CD4-positive, alpha-beta T cell treated with Interleukin-6 at 100 ng/mL for 8 hours (primary cell): ENCODE measurements around the gene POLR2J.
"Not testable (repeated sequence)": the region's sequence is repeated elsewhere in the genome, so short reads cannot be mapped to it uniquely, and the experiment has no call there.

Experiments used
- DNase-seq: peaks from one replicate; pipeline ENCODE4 v3.0.0-alpha.2; 2020; ENCODE audit warnings: mixed read lengths, low spot score

POLR2J gene

DNA sequence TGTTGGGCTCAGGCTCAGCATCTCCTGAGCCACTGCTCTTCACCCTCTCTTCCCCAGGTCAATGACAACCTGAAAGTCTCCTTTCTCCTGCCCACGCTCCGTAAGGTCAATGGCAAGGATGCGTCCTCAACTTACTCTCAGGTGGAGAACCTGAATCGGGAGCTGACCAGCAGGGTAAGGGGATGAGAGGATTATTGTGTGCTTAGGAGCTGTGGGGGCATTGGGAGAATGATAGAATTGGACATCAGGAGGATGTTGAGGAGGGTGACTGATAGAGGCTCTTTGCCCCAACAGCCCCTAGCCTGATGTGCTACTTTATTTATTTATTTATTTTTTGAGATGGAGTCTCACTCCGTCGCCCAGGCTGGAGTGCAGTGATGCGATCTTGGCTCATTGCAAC is 12.6 kb downstream of the POLR2J start:
- DNase-seq, result no peak

- peak; percentile 94 for DNase-seq
Observed at GRCh38 chr7:102464577-102465280, 14.0 kb downstream of the POLR2J start, which contains the start of the genes ALKBH4 and LRWD1. Gene ALKBH4 (minus strand): TSS chr7:102464863. CDS start chr7:102464836, 27 bp downstream. Gene LRWD1 (plus strand): TSS chr7:102464984. CDS start chr7:102465081, 97 bp downstream.

GRCh38 chr7:102463841-102464576 is 14.7 kb downstream of the POLR2J start:
- no peak for DNase-seq

GRCh38 chr7:102460467-102460866 is 18.3 kb downstream of the POLR2J start:
- DNase-seq, result no peak

DNA sequence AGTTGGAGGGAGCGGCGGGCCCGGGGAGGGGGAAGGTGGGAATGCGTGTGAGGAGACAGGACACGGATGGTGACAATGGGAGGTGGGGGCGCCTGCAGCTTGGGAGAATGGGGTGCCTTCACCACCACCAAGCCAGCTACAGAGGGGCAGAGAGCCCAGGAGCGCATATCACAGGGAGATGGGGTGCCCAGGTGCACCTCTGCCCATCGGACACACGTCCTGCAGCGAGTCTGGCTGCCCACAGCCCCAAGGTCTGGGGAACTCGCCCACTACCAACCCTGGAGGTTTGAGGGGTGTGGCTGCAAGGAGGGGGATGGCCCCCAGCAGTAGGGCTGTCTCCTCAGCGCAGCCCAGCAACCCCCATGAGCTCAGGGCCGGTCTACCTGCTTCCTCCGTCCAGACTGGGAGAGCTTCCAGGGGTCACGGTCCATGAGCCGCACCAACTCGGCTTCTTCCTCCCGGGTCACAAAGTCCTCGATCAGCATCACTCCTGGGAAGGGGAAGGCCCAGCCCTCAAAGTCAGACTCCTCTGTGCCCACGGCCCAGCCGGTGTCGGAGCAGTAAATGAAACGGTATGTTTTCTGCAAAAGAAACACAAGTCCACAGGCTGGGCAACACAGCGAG is 19.4 kb downstream of the POLR2J start:
- no peak for DNase-seq

GRCh38 chr7:102457352-102457924 is 21.3 kb downstream of the POLR2J start:
- DNase-seq, result no peak

- no peak for DNase-seq
Observed at GRCh38 chr7:102456327-102456726, 22.4 kb downstream of the POLR2J start.

- DNase-seq, result no peak
Observed at GRCh38 chr7:102455596-102455995, 23.1 kb downstream of the POLR2J start.

DNA sequence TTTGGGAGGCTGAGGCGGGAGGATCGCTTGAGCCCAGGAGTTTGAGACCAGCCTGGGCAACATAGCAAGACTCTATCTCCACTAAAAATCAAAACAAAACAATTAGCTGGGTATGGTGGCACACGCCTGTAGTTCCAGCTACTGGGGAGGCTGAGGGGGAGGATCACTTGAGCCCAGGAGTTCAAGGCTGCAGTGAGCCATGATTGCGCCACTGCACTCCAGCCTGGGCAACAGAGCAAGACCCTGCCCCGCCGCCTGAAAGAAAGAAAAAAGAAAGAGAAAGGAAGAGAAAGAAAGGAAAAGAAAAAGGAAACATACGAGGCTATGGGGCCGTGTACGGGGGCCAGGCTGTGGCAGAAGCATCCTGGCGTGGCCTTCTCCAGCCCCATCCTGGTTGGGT is 23.8 kb downstream of the POLR2J start:
- not testable (repeated sequence) for DNase-seq

- DNase-seq, result no peak
Observed at GRCh38 chr7:102454468-102454867, 24.3 kb downstream of the POLR2J start.

GRCh38 chr7:102453319-102453718 is 25.4 kb downstream of the POLR2J start:
- no peak for DNase-seq

- DNase-seq, result no peak
Observed at GRCh38 chr7:102452451-102452850, 26.3 kb downstream of the POLR2J start.

DNA sequence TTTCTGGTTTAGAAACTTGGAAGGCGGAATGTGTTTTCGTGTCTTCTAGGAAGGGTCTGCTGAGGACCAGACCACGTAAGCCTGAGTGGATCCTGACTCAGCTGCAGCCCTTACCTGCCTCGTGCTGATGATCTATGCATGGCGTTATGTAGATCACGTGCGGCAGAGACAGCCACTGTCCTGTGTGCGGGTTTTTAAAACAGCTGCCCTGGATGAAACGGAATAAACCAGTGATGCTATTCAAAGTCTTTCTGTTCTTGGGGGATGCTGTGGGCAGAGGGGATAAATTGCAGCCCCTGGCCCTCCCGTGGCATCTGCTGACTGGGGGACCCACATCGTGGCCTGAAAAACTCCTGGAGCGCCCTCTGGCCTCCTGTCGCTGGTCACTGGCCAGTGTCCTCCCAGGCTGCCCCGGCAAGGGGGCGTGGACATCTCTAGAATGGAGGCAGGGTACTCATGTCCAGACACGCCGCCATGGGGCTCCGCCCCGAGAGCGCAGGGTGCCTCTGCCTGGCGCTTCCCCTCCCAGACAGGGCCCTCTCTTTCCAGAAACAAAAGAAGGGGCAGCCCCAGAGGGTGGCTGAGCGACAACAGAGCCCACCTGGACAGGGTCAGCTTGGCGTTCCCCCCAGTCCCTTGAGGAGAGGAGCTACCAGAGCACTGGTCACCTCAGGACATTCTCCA is 27.2 kb downstream of the POLR2J start:
- no peak for DNase-seq

- peak; percentile 51 for DNase-seq
Observed at GRCh38 chr7:102450242-102450641, 28.5 kb downstream of the POLR2J start.

DNA sequence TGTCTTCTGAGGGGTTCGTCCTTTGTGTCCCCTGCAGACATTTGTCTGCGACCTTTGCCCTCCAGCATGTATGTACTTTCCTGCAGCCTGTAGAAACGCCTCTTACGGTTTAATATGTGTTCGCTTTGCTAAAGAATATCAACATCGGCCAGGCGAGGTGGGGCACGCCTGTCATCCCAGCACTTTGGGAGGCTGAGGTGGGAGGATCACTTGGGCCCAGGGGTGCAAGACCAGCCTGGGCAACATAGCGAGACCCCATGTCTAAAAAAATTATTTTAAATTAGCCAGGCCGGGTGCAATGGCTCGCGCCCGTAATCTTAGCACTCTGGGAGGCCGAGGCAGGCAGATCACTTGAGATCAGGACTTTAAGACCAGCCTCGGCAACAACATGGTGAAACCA is 29.6 kb downstream of the POLR2J start:
- DNase-seq, result no peak

DNA sequence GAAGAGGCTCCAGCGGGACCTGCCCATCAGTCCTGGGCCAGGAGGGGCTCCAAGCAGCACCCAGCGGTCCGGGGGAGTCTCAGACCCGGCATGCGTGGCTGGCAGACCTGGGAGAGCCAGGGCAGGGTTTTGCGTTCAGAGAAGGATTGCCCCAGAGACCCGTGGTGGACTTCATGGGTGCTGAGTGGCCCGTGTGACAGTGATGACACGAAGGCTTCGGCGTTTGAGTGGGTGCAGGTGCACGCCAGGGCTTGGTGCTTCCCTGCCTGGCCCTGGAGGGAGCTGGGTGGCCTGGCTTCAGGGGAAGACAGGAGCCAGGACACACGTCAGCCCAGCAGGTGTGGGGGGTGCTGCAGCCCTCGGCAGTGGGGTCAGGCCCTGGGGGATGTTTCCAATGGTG is 31.4 kb downstream of the POLR2J start:
- DNase-seq, result no peak

DNA sequence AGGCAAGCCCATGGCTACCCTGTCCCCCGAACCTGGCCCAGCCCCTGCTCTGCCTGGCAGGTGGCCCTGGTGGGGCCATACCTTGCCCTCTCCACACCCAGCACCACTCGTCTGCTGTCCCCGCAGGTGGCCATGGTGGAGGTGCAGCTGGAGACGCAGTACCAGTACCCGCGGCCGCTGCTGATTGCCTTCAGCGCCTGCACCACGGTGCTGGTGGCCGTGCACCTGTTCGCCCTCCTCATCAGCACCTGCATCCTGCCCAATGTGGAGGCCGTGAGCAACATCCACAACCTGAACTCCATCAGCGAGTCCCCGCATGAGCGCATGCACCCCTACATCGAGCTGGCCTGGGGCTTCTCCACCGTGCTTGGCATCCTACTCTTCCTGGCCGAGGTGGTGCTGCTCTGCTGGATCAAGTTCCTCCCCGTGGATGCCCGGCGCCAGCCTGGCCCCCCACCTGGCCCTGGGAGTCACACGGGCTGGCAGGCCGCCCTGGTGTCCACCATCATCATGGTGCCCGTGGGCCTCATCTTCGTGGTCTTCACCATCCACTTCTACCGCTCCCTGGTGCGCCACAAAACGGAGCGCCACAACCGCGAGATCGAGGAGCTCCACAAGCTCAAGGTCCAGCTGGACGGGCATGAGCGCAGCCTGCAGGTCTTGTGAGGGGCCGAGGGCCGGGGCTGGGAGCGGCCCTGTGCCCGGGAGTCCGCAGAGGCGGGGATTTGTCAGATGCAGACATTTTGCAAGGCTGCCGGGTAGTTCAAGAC is 32.1 kb downstream of the POLR2J start:
- DNase-seq, result no peak

GRCh38 chr7:102445674-102446071 is 33.0 kb downstream of the POLR2J start:
- no peak for DNase-seq

- DNase-seq, result no peak
Observed at GRCh38 chr7:102444961-102445673, 33.6 kb downstream of the POLR2J start.

- DNase-seq, result no peak
Observed at GRCh38 chr7:102439963-102440795, 38.5 kb downstream of the POLR2J start.
